ENCODE results near the gene PPP4R1.
"Not testable (repeated sequence)": the region's sequence is repeated elsewhere in the genome, so short reads cannot be mapped to it uniquely, and the experiment has no call there.

PPP4R1 gene

DNA sequence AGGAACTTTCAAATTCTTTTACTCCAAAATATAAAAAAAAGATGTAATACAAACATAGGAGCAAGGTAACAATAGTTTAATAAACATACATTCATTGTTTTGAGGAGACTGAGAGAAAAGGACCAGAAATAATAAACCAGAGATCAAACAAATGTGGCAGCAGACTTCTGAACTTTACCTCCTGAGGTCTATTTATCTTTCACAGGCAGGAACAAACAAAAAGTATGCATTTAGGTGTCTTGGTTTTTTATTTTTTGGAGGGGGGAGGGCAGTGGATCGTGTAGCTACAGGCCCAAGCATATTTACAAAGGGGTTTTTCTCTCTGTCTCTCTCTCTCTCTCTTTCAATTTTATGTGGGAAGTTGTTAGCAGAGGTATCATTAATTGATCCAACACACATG is 5.6 kb downstream of the PPP4R1 start:
- Histone ChIP-seq H3K9me3 (ENCODE audit: control insufficient read depth, insufficient read depth, low read length) (no peaks in the 10 kb centered on the region), H3K36me3 (ENCODE audit: control insufficient read depth, insufficient read depth, low read length) (no peaks in the 10 kb centered on the region), H3K4me1 (ENCODE audit: control insufficient read depth, insufficient read depth, low read length) (no peaks in the 10 kb centered on the region), H3K4me3 (ENCODE audit: low read depth, low read length) (no peak overlapping the region), H3K27me3 (ENCODE audit: control insufficient read depth, insufficient read depth, low read length) (no peaks in the 10 kb centered on the region), H3K9ac (ENCODE audit: low read depth, low read length) (no peak overlapping the region)

DNA sequence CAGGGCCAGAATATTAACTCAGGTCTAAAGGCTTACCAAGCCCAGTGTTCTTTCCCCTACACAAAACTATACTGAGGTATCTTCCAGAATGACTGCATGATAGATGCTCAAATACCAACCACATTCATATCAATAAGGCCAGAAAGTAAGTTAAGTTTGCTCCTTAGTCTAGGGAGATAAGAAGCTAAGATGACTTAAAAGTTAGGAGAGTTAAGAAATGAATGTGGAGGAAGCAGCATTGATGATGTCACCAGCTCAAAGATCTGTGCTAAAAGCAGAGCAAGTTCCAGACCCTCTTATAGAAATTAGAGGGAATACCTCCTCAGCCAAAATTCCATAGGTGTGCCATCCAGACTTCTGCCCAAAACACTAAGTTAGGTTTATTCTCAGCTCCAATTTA is 6.1 kb downstream of the PPP4R1 start:
- no peaks in the 10 kb centered on the region for H3K27me3 ChIP-seq (ENCODE audit: control insufficient read depth, insufficient read depth, low read length)
- H3K9ac ChIP-seq (ENCODE audit: low read depth, low read length): no peak overlapping the region
- no peaks in the 10 kb centered on the region for H3K9me3 ChIP-seq (ENCODE audit: control insufficient read depth, insufficient read depth, low read length)
- H3K36me3 ChIP-seq (ENCODE audit: control insufficient read depth, insufficient read depth, low read length): no peaks in the 10 kb centered on the region
- no peaks in the 10 kb centered on the region for H3K4me1 ChIP-seq (ENCODE audit: control insufficient read depth, insufficient read depth, low read length)
- H3K4me3 ChIP-seq (ENCODE audit: low read depth, low read length): no peak overlapping the region

DNA sequence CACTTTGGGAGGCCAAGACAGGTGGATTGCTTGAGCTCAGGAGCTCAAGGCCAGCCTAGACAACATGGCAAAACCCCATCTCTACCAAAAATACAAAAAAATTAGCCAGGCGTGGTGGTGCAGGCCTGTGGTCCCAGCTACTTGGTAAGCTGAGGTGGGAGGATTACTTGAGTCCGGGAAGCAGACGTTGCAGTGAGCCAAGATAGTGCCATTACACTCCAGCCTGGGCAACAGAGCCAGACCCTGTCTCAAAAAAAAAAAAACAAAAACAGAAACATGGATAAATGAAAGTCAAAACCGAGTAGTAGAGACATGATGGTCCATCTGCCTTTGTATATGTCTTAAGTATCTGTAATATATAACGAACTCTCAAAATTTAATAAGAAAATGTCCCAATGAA is 7.2 kb downstream of the PPP4R1 start:
- H3K9ac ChIP-seq (ENCODE audit: low read depth, low read length); H3K4me3 ChIP-seq (ENCODE audit: low read depth, low read length); H3K9me3 ChIP-seq (ENCODE audit: control insufficient read depth, insufficient read depth, low read length); H3K27me3 ChIP-seq (ENCODE audit: control insufficient read depth, insufficient read depth, low read length); H3K4me1 ChIP-seq (ENCODE audit: control insufficient read depth, insufficient read depth, low read length); H3K36me3 ChIP-seq (ENCODE audit: control insufficient read depth, insufficient read depth, low read length): not testable (repeated sequence)

DNA sequence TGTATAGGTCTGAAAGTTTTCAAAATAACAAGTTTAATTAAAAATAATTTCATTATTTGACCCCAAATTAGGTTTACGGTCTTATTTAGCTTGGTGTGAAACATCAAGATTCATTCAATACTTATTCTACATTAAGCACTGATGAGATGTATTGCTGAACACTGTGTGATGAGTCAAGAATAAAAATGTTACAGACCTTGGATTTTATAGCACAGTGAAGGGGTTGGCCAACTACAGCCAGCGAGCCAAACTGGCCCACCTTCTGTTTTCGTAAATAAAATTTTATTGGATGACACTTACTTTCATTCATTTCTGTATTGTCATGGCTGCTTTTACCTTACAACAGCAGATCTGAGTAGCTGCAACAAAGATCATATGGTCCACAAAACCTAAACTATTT is 8.3 kb downstream of the PPP4R1 start:
- no peaks in the 10 kb centered on the region for H3K36me3 ChIP-seq (ENCODE audit: control insufficient read depth, insufficient read depth, low read length)
- no peak overlapping the region for H3K4me3 ChIP-seq (ENCODE audit: low read depth, low read length)
- no peaks in the 10 kb centered on the region for H3K27me3 ChIP-seq (ENCODE audit: control insufficient read depth, insufficient read depth, low read length)
- H3K4me1 ChIP-seq (ENCODE audit: control insufficient read depth, insufficient read depth, low read length): no peaks in the 10 kb centered on the region
- H3K9me3 ChIP-seq (ENCODE audit: control insufficient read depth, insufficient read depth, low read length): no peaks in the 10 kb centered on the region
- no peak overlapping the region for H3K9ac ChIP-seq (ENCODE audit: low read depth, low read length)

DNA sequence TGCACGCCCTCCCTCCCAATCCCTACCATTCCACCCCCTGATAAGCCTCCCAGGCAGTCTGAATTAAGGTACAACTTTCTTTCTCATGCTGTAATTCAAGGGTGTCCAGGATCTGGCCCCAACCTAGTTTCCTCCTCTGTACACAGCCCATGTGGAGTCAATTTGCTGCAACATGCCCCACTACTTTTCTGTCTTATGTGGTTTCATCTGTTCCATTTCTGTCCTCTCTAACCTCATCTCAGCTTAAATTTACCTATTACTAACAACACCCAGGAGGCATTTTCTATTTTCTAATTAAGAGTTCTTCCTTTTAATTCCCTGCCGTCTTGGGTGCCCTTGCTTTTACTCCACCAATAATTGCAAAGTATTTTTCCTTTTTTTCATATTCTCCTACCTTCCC is 10.0 kb downstream of the PPP4R1 start:
- Histone ChIP-seq H3K4me3 (ENCODE audit: low read depth, low read length) (no peak overlapping the region), H3K9me3 (ENCODE audit: control insufficient read depth, insufficient read depth, low read length) (no peaks in the 10 kb centered on the region), H3K4me1 (ENCODE audit: control insufficient read depth, insufficient read depth, low read length) (no peaks in the 10 kb centered on the region), H3K36me3 (ENCODE audit: control insufficient read depth, insufficient read depth, low read length) (no peaks in the 10 kb centered on the region), H3K27me3 (ENCODE audit: control insufficient read depth, insufficient read depth, low read length) (no peaks in the 10 kb centered on the region), H3K9ac (ENCODE audit: low read depth, low read length) (no peak overlapping the region)

DNA sequence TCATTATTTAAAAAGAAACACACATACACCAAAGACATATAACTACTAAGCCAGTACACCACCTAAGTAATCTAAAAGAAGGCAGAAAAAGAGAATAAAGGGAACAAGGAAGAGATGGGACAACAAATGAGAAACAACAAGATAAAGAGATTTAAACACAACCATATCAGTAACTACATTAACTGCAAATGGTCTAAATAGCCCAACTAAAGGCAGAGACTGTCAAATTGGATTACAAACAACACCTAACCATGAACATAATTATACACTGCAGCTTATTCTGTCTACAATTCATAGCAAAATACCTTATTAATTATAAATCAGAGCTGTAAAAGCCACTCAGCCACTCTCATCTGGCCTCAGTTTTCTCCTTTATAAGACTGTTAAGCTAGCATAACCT is 15.0 kb downstream of the PPP4R1 start:
- Histone ChIP-seq H3K27me3 (ENCODE audit: control insufficient read depth, insufficient read depth, low read length) (no peaks in the 10 kb centered on the region), H3K4me1 (ENCODE audit: control insufficient read depth, insufficient read depth, low read length) (no peaks in the 10 kb centered on the region), H3K4me3 (ENCODE audit: low read depth, low read length) (no peak overlapping the region), H3K9me3 (ENCODE audit: control insufficient read depth, insufficient read depth, low read length) (no peaks in the 10 kb centered on the region), H3K36me3 (ENCODE audit: control insufficient read depth, insufficient read depth, low read length) (no peaks in the 10 kb centered on the region), H3K9ac (ENCODE audit: low read depth, low read length) (no peak overlapping the region)

DNA sequence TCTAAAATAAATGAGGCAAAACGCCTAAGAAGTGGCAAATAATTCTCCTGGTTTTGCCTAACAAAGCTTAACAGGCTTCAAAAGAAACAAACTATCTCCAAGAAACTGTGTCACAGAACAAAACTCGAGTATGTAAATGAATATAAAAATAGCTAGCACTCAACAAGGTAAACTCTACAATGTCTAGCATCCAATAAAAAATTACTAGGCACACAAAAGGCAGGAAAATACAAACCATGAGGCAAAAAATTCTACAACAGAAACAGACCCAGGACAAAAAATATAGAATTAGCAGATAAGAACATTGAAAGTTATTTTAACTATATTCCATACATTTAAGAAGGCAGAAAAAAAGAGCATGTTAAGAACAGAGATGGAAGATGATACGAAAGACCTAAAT is 16.8 kb downstream of the PPP4R1 start:
- no peaks in the 10 kb centered on the region for H3K4me1 ChIP-seq (ENCODE audit: control insufficient read depth, insufficient read depth, low read length)
- H3K9me3 ChIP-seq (ENCODE audit: control insufficient read depth, insufficient read depth, low read length): no peaks in the 10 kb centered on the region
- no peak overlapping the region for H3K9ac ChIP-seq (ENCODE audit: low read depth, low read length)
- H3K27me3 ChIP-seq (ENCODE audit: control insufficient read depth, insufficient read depth, low read length): no peaks in the 10 kb centered on the region
- no peaks in the 10 kb centered on the region for H3K36me3 ChIP-seq (ENCODE audit: control insufficient read depth, insufficient read depth, low read length)
- no peak overlapping the region for H3K4me3 ChIP-seq (ENCODE audit: low read depth, low read length)

DNA sequence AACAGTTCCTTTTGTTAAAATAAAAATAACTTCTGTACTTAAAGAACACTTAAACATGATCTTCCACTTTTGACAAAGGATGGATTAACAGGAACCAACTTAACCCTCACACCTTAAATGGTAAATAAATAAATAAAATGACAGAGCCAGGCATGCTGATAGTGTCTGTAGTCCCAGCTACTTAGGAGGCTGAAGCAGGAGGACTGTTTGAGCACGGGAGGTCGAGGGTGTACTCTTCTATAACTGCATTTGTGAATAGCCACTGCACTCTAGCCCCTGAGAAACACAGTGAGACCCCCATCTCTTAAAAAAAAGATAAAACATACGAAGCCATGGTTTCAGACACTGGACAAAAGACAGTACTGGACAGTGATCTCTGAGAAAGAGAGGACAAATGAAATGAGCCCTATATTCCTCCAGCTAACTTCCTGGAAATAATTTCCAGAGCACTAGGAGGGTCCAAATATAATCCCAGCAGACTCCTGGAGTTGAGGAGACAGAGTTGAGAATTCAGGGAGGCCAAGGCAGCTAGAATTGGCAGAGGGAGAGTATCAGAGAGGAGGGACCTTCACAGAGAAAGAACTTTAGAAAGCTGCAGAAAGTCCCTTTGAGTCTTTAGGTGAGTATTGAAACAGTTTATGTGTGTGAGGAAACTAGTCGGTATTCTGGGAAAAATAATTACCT is 17.4 kb downstream of the PPP4R1 start:
- Histone ChIP-seq H3K9ac (ENCODE audit: low read depth, low read length) (no peak overlapping the region), H3K27me3 (ENCODE audit: control insufficient read depth, insufficient read depth, low read length) (no peaks in the 10 kb centered on the region), H3K4me3 (ENCODE audit: low read depth, low read length) (no peak overlapping the region), H3K9me3 (ENCODE audit: control insufficient read depth, insufficient read depth, low read length) (no peaks in the 10 kb centered on the region), H3K36me3 (ENCODE audit: control insufficient read depth, insufficient read depth, low read length) (no peaks in the 10 kb centered on the region), H3K4me1 (ENCODE audit: control insufficient read depth, insufficient read depth, low read length) (no peaks in the 10 kb centered on the region)

DNA sequence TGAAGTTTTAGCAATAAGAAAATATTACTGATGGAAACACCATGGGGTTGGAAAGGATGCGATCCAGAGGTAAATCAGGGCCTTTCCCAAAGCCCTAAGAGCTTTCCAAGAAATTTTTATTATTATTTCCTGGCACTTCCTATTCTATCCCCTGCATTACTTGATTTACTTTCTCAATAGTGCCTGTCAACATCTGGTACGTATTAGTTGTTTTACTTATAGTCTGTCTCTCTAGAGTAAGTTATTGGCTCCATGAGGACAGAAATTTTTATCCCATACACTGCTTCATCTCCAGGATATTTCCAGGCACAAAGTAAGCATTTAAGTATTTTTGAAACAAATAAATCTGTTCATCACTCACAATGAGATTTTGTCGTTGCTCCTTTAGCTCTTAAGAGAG is 18.1 kb downstream of the PPP4R1 start:
- Histone ChIP-seq H3K9me3 (ENCODE audit: control insufficient read depth, insufficient read depth, low read length) (no peaks in the 10 kb centered on the region), H3K4me1 (ENCODE audit: control insufficient read depth, insufficient read depth, low read length) (no peaks in the 10 kb centered on the region), H3K36me3 (ENCODE audit: control insufficient read depth, insufficient read depth, low read length) (no peaks in the 10 kb centered on the region), H3K27me3 (ENCODE audit: control insufficient read depth, insufficient read depth, low read length) (no peaks in the 10 kb centered on the region), H3K9ac (ENCODE audit: low read depth, low read length) (no peak overlapping the region), H3K4me3 (ENCODE audit: low read depth, low read length) (no peak overlapping the region)

DNA sequence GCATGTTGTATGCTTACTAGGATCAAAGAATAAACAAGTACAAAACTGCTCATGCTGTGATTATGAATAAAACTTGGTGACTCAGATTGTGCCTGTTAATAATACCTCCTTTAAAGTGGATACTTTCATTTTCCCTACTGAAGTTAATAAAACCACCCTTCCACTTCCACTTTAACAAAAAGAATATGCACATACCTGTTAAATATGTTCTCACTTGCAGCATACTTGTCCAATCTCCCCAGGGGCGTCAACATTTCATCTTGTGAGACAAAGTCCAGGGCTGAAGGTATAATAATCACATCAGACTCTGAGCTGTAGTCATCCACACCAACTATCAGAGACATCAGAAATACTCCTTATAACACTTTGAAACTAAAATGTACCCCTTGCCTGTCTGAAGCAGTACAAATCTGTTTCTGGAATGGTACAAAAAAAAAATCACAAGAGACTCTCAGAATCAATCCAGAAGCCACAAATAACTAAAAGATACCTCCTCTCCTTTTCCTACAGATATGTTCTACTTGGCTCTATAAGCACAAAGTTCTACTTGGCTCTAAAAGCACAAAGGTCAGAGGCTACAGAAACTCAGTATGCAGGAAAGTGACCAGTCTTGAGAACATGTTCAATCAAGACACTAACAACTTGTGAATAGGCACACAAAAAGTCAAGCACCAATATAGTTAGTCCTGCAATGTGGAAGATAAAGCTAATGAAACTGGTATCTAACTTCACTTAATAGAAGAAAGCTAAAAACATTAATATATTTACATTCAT is 19.3 kb downstream of the PPP4R1 start:
- Histone ChIP-seq H3K4me3 (ENCODE audit: low read depth, low read length) (no peak overlapping the region), H3K27me3 (ENCODE audit: control insufficient read depth, insufficient read depth, low read length) (no peaks in the 10 kb centered on the region), H3K9me3 (ENCODE audit: control insufficient read depth, insufficient read depth, low read length) (no peaks in the 10 kb centered on the region), H3K4me1 (ENCODE audit: control insufficient read depth, insufficient read depth, low read length) (no peaks in the 10 kb centered on the region), H3K9ac (ENCODE audit: low read depth, low read length) (no peak overlapping the region), H3K36me3 (ENCODE audit: control insufficient read depth, insufficient read depth, low read length) (no peaks in the 10 kb centered on the region)

DNA sequence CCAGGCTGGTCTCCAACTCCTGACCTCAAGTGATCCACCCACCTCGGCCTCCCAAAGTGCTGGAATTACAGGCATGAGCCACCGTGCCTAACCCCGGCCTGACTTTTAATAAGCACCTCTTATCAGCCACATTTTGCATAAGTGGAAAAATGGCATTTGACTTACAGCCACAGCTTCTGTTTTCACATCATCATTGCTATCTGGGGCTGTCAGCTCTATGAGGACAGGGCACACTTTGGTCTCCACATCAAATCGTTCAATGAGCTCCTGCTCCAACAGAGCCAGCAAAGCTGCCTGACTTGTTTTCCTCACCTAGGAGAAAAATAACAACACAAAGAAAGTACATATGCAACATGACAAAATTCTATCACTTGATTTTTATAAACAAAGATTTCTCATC is 26.4 kb downstream of the PPP4R1 start:
- Histone ChIP-seq H3K36me3 (ENCODE audit: control insufficient read depth, insufficient read depth, low read length) (no peaks in the 10 kb centered on the region), H3K4me1 (ENCODE audit: control insufficient read depth, insufficient read depth, low read length) (no peaks in the 10 kb centered on the region), H3K27me3 (ENCODE audit: control insufficient read depth, insufficient read depth, low read length) (no peaks in the 10 kb centered on the region), H3K4me3 (ENCODE audit: low read depth, low read length) (no peak overlapping the region), H3K9ac (ENCODE audit: low read depth, low read length) (no peak overlapping the region), H3K9me3 (ENCODE audit: control insufficient read depth, insufficient read depth, low read length) (no peaks in the 10 kb centered on the region)

DNA sequence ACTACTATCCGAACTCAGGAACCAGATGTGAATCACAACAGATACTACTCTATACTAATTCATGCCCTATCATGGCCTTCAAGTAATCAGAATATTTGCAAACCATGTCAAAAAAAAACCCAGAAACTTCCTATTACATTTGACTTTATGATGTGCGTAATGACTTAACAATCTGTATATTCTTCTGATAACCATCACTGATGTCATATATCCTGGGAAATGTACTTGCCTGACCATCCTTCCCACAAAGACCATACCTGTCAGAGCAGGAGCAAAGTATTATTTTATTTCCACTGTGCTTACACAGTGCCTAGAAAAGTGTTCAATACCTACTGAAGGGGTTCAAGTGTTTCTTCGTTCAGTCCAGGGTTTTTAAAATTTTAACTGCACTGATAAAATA is 27.5 kb downstream of the PPP4R1 start:
- no peaks in the 10 kb centered on the region for H3K4me1 ChIP-seq (ENCODE audit: control insufficient read depth, insufficient read depth, low read length)
- no peaks in the 10 kb centered on the region for H3K27me3 ChIP-seq (ENCODE audit: control insufficient read depth, insufficient read depth, low read length)
- H3K9ac ChIP-seq (ENCODE audit: low read depth, low read length): no peak overlapping the region
- H3K9me3 ChIP-seq (ENCODE audit: control insufficient read depth, insufficient read depth, low read length): no peaks in the 10 kb centered on the region
- no peak overlapping the region for H3K4me3 ChIP-seq (ENCODE audit: low read depth, low read length)
- no peaks in the 10 kb centered on the region for H3K36me3 ChIP-seq (ENCODE audit: control insufficient read depth, insufficient read depth, low read length)

Data from iPS-15b (cell line).